ENCODE measurements around the gene CSNK1G2. TPM values are rescaled to one million over a fixed set of nuclear protein-coding genes. Genes with fewer than 3 reads are reported as not detected.

Gene CSNK1G2
- total and polyA plus RNA-seq, 2 of the 13 experiments (the other 11 are each of a cell fraction or from before 2014, with no cell fraction given): 53.8 to 72.5 TPM

DNA sequence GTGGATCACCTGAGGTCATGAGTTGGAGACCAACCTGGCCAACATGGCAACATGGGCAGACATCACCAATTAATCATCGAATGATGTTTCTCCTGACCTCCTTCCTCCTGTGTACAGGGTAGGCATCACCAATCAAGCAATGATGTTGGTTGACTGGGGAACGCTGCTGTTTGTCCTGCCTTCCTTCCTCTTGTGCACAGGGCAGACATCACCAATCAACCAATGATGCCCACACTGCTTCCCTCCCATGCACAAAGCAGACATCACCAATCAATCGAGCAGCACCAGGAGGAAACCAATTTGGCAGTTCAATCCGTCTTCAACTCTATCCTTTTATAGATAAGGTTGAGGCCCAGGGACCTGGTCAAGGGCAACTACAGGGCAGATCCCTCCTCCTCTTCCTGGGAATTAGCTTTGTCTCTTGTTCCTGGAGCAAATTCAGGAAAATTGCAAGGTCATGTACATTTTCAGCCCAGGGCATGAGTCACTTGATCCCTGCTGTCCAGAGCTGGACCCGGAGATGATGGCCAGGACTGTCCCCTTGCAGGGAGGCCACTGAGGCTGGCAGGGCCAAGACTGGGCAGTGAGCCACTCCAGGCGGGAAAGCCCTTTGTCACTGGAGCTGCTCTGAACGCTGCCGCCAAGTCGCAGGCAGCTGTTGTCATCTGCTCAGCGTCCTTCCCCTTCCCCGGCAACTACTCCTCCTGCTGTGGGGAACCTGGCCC lies 5.3 kb upstream of the CSNK1G2 start (continued):
- TF ChIP-seq SALL2 (CRISPR knock-in tag; IDR thresholded peaks at IDR 0.05): 0 out of 2 replicates have a peak, but pooled peaks have one; percentile 31
- no peak for TF ChIP-seq FIP1L1 (IDR thresholded peaks at IDR 0.05; ENCODE audit: borderline replicate concordance, insufficient read depth, low read depth, low read length)
- no peak for TF ChIP-seq ZIK1 (CRISPR knock-in tag; IDR thresholded peaks at IDR 0.05; ENCODE audit: borderline replicate concordance, low read depth)
- TF ChIP-seq PLRG1 (conservative IDR thresholded peaks at IDR 0.05): no peak
- TF ChIP-seq ZZZ3 (CRISPR knock-in tag; IDR thresholded peaks at IDR 0.05; ENCODE audit: borderline replicate concordance): no peak
- TF ChIP-seq HNF4G (IDR thresholded peaks at IDR 0.05; ENCODE audit: borderline replicate concordance, low read depth, low read length): no peak
- no peak for TF ChIP-seq HNF4G (CRISPR knock-in tag; IDR thresholded peaks at IDR 0.05; ENCODE audit: borderline replicate concordance, low read depth)
- no peak for TF ChIP-seq SRY (CRISPR knock-in tag; IDR thresholded peaks at IDR 0.05)
- TF ChIP-seq RBM39 (IDR thresholded peaks at IDR 0.05; ENCODE audit: low read depth, low read length, poor library complexity, severe bottlenecking): no peak
- no peak for TF ChIP-seq SMC3 (IDR thresholded peaks at IDR 0.05; ENCODE audit: low read length)
- TF ChIP-seq ZNF12 (CRISPR knock-in tag; IDR thresholded peaks at IDR 0.05): no peak
- TF ChIP-seq ZNF543 (CRISPR knock-in tag; IDR thresholded peaks at IDR 0.05): no peak
- TF ChIP-seq MTA1 (CRISPR knock-in tag; IDR thresholded peaks at IDR 0.05; ENCODE audit: borderline replicate concordance): no peak
- TF ChIP-seq, protein P1, sequence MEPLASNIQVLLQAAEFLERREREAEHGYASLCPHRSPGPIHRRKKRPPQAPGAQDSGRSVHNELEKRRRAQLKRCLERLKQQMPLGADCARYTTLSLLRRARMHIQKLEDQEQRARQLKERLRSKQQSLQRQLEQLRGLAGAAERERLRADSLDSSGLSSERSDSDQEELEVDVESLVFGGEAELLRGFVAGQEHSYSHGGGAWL (CRISPR knock-in tag; IDR thresholded peaks at IDR 0.05): no peak
- no peak for TF ChIP-seq PPARG (CRISPR knock-in tag; conservative IDR thresholded peaks at IDR 0.05)
- TF ChIP-seq, protein P2, sequence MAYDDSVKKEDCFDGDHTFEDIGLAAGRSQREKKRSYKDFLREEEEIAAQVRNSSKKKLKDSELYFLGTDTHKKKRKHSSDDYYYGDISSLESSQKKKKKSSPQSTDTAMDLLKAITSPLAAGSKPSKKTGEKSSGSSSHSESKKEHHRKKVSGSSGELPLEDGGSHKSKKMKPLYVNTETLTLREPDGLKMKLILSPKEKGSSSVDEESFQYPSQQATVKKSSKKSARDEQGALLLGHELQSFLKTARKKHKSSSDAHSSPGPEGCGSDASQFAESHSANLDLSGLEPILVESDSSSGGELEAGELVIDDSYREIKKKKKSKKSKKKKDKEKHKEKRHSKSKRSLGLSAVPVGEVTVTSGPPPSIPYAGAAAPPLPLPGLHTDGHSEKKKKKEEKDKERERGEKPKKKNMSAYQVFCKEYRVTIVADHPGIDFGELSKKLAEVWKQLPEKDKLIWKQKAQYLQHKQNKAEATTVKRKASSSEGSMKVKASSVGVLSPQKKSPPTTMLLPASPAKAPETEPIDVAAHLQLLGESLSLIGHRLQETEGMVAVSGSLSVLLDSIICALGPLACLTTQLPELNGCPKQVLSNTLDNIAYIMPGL (CRISPR knock-in tag; IDR thresholded peaks at IDR 0.05; ENCODE audit: borderline replicate concordance in 1 of 2, low read depth in 1 of 2): no peak; a peak in 1 of 4 replicates
- TF ChIP-seq, protein P3, sequence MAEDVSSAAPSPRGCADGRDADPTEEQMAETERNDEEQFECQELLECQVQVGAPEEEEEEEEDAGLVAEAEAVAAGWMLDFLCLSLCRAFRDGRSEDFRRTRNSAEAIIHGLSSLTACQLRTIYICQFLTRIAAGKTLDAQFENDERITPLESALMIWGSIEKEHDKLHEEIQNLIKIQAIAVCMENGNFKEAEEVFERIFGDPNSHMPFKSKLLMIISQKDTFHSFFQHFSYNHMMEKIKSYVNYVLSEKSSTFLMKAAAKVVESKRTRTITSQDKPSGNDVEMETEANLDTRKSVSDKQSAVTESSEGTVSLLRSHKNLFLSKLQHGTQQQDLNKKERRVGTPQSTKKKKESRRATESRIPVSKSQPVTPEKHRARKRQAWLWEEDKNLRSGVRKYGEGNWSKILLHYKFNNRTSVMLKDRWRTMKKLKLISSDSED (CRISPR knock-in tag; IDR thresholded peaks at IDR 0.05): no peak
- TF ChIP-seq PITX1 (CRISPR knock-in tag; IDR thresholded peaks at IDR 0.05): peak; percentile 30; the same call in 1 of the 2 replicates
- no peak for TF ChIP-seq GABPA (IDR thresholded peaks at IDR 0.05; ENCODE audit: low read depth, low read length)
- peak; percentile 27 for TF ChIP-seq GABPA (CRISPR knock-in tag; IDR thresholded peaks at IDR 0.05; ENCODE audit: low read depth)
- TF ChIP-seq, protein P4, sequence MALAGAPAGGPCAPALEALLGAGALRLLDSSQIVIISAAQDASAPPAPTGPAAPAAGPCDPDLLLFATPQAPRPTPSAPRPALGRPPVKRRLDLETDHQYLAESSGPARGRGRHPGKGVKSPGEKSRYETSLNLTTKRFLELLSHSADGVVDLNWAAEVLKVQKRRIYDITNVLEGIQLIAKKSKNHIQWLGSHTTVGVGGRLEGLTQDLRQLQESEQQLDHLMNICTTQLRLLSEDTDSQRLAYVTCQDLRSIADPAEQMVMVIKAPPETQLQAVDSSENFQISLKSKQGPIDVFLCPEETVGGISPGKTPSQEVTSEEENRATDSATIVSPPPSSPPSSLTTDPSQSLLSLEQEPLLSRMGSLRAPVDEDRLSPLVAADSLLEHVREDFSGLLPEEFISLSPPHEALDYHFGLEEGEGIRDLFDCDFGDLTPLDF (CRISPR knock-in tag; IDR thresholded peaks at IDR 0.05): no peak
- no peak for TF ChIP-seq FOXK2 (IDR thresholded peaks at IDR 0.05)
- TF ChIP-seq ELF1 (CRISPR knock-in tag; IDR thresholded peaks at IDR 0.05): peak; percentile 47; the same call in 1 of the 2 replicates
- 0 out of 2 replicates have a peak, but pooled peaks have one; percentile 5 for TF ChIP-seq BHLHE40 (IDR thresholded peaks at IDR 0.05; ENCODE audit: low read length)
- no peak for TF ChIP-seq KMT2B (CRISPR knock-in tag; IDR thresholded peaks at IDR 0.05)
- TF ChIP-seq SP5 (CRISPR knock-in tag; IDR thresholded peaks at IDR 0.05; ENCODE audit: borderline replicate concordance, low read depth): no peak
